HFFc6 (cell line): ENCODE data around the gene ANGEL1. TPM values are rescaled to one million over a fixed set of nuclear protein-coding genes. Genes with fewer than 3 reads are reported as not detected.

ENCODE experiments used
- DNase-seq: peaks from one replicate; pipeline ENCODE4 v3.0.0-alpha.2; 2018
- H3K27ac Mint-ChIP-seq: 2 replicates; pipeline ENCODE4 v1.8.0; 2020; ENCODE audit warnings: mild to moderate bottlenecking, mixed read lengths
- H3K27me3 Mint-ChIP-seq: 2 replicates; pipeline ENCODE4 v1.8.0; 2021; ENCODE audit warnings: mild to moderate bottlenecking, moderate library complexity, mixed read lengths; ENCODE audit not compliant: insufficient read depth
- H3K36me3 Mint-ChIP-seq: 2 replicates; pipeline ENCODE4 v1.8.0; 2021; ENCODE audit warnings: low read depth, mixed read lengths
- H3K4me1 Mint-ChIP-seq: 2 replicates; pipeline ENCODE4 v1.8.0; 2020; ENCODE audit warnings: low read depth, mixed read lengths
- H3K4me3 Mint-ChIP-seq: 2 replicates; pipeline ENCODE4 v1.8.0; 2020; ENCODE audit warnings: mild to moderate bottlenecking, moderate library complexity, mixed read lengths
- H3K9me3 Mint-ChIP-seq: 2 replicates; pipeline ENCODE4 v1.8.0; 2020; ENCODE audit warnings: mild to moderate bottlenecking, mixed read lengths
- total RNA-seq, 6 experiments: library from RNA; stranded (reverse); fragmentation: NEBNext Ultra II Directional; extraction: Animal tissue kit (Norgen Biotek cat#: 25700); gene quantifications; 2 replicates in 1 of 6; 3 replicates in 5 of 6; pipeline ENCODE4 v1.2.3, GENCODE V29; 2021
- TF ChIP-seq, protein P1 (sequence below): fragments of 200-600 bp; sonication (generic); IDR thresholded peaks from 2 replicates; pipeline ENCODE4 v1.5.0; 2021; ENCODE audit warnings: antibody characterized with exemption, mild to moderate bottlenecking

ANGEL1 gene
- total RNA-seq, 6 experiments from 2014 or later, result 7.4 to 9.6 (median 8.0) TPM

DNA sequence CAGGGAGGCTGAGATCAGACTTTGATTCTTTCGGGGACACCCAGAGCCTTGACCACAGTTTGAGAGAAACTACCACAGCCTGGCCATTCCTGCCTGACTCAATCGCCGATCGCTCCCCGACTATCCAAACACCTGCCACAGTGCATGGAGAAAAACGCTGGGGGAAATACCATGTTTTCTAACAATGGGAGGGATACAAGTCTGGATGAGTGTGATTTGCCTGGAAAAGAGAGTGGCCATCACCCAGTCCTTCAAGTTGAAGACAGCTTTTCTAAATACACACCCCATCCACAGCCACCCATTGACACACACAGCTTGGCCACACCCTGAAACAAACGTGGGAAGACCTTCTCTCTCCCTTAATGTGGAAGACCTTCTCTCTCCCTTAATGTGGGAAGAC, 58.1 kb downstream of the ANGEL1 start:
- no peaks in the 10 kb centered on the region for H3K36me3 Mint-ChIP-seq
- H3K4me1 Mint-ChIP-seq, result no peaks in the 10 kb centered on the region
- no peak overlapping the region for H3K27ac Mint-ChIP-seq
- H3K27me3 Mint-ChIP-seq, result peaks cover 21% of the 10 kb centered on the region
- H3K4me3 Mint-ChIP-seq, result no peak overlapping the region
- DNase-seq, result no peak
- TF ChIP-seq, protein P1, sequence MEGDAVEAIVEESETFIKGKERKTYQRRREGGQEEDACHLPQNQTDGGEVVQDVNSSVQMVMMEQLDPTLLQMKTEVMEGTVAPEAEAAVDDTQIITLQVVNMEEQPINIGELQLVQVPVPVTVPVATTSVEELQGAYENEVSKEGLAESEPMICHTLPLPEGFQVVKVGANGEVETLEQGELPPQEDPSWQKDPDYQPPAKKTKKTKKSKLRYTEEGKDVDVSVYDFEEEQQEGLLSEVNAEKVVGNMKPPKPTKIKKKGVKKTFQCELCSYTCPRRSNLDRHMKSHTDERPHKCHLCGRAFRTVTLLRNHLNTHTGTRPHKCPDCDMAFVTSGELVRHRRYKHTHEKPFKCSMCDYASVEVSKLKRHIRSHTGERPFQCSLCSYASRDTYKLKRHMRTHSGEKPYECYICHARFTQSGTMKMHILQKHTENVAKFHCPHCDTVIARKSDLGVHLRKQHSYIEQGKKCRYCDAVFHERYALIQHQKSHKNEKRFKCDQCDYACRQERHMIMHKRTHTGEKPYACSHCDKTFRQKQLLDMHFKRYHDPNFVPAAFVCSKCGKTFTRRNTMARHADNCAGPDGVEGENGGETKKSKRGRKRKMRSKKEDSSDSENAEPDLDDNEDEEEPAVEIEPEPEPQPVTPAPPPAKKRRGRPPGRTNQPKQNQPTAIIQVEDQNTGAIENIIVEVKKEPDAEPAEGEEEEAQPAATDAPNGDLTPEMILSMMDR, result no peak
- H3K9me3 Mint-ChIP-seq, result no peaks in the 10 kb centered on the region

DNA sequence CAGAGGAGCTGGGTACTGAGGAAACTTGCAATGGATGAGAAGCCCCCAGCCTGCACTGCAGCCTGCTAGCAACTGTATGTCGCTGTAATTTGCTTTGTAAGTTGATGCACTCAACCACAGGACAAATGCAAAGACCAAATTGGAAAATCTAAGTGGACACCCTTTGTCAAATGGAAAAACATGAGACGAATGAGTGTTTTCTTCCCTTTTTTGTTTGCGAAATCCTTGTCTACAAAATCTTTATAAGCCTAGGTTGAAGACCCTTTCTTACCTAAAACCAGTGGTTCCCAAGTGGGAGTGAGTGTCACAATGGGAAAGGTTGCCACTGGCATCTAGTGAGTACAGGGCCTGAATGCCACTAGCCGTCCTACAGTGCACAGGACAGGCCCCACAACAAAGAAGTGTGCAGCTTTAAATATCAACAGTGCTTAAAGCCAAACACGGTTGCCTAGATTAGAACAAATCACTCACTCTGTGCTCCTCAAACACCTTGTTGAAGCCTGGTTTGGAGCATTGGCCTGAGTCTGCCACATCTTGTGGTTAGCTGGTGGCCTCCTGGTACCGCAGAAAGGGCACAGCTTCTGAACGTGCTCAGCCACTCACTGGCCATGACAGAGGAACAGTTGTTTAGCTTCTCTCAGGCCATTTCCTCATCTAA, 59.0 kb downstream of the ANGEL1 start:
- Mint-ChIP-seq H3K27me3 (peaks cover 23% of the 10 kb centered on the region), H3K4me1 (no peaks in the 10 kb centered on the region), H3K4me3 (no peak overlapping the region), H3K36me3 (no peaks in the 10 kb centered on the region), H3K27ac (no peak overlapping the region), H3K9me3 (no peaks in the 10 kb centered on the region)
- DNase-seq, result no peak
- TF ChIP-seq, protein P1, result no peak

DNA sequence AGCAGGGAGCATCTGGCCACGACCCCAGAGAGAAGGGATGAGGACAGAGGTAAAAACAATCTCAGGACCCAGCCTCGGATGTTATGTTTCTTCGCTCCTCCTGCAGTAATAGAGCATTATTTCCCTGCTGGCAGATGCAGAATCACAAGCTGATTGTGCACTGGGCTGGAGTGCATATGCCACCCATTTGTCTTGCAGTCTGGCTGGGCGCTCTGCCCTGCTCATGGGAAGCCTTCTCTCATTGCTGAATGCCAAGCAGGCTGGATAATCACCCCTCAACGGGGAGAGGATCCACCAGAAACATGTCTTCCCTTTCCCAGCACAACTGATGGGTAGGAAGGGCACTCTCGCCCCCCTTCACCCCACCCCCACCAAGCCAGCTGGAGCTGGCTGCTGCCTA, 59.9 kb downstream of the ANGEL1 start:
- no peaks in the 10 kb centered on the region for H3K9me3 Mint-ChIP-seq
- no peaks in the 10 kb centered on the region for H3K4me1 Mint-ChIP-seq
- H3K36me3 Mint-ChIP-seq, result no peaks in the 10 kb centered on the region
- no peak for DNase-seq
- TF ChIP-seq, protein P1, result no peak
- no peak overlapping the region for H3K4me3 Mint-ChIP-seq
- no peak overlapping the region for H3K27ac Mint-ChIP-seq
- H3K27me3 Mint-ChIP-seq, result peaks cover 23% of the 10 kb centered on the region

DNA sequence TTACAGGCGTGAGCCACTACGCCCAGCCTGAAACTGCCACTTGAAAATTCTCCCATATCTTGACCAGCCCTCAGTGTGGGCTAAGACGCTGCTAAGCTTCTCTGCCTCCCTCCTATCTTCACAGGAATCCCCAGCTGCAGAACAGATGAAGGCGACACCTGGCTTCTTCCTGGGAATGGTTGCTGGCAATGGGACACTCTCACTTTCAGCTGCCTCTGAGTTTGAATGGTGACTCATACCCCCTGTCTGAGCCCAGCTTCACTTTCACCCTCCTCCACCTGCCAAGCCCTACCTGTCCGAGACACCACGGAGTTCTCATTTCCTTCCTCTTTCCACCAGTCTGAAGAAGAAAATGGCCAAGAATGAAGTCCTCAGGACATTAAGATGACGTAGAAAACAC, 69.7 kb downstream of the ANGEL1 start:
- H3K27me3 Mint-ChIP-seq, result peaks cover 8% of the 10 kb centered on the region; the same call in 1 of the 2 replicates
- DNase-seq, result no peak
- H3K4me3 Mint-ChIP-seq, result no peak overlapping the region
- TF ChIP-seq, protein P1, result no peak
- no peaks in the 10 kb centered on the region for H3K4me1 Mint-ChIP-seq
- no peaks in the 10 kb centered on the region; the same call in 1 of the 2 replicates for H3K9me3 Mint-ChIP-seq
- H3K27ac Mint-ChIP-seq, result no peak overlapping the region
- no peaks in the 10 kb centered on the region for H3K36me3 Mint-ChIP-seq

DNA sequence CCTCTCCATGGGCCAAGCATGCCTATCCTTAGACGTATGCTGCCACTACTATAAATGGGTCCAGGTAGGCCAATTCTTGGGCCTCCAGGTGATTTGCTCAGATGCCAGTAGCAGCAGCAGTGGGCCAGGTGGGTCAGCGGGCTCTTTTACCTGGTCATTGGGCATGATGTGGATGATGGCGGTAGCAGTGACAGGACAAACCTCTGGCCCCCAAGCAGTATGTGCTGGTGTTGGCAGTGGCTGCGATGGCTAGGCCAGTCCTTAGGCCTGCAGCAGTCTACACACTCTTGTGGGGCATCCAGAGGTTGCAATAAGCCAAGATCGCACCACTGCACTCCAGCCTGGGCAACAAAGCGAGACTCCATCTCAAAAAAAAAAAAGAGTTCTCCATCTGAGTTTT, 70.5 kb downstream of the ANGEL1 start:
- Mint-ChIP-seq H3K27me3 (peaks cover 8% of the 10 kb centered on the region; the same call in 1 of the 2 replicates), H3K36me3 (no peaks in the 10 kb centered on the region), H3K9me3 (no peaks in the 10 kb centered on the region; the same call in 1 of the 2 replicates), H3K4me1 (no peaks in the 10 kb centered on the region), H3K27ac (no peak overlapping the region), H3K4me3 (no peak overlapping the region)
- TF ChIP-seq, protein P1, result no peak
- no peak for DNase-seq
